ENCODE data around the gene HEXIM2. TPM values are rescaled to one million over a fixed set of nuclear protein-coding genes. Genes with fewer than 3 reads are reported as not detected.

The HEXIM2 gene
- total RNA-seq, 1 experiment from 2014 or later = 12.5 TPM

DNA sequence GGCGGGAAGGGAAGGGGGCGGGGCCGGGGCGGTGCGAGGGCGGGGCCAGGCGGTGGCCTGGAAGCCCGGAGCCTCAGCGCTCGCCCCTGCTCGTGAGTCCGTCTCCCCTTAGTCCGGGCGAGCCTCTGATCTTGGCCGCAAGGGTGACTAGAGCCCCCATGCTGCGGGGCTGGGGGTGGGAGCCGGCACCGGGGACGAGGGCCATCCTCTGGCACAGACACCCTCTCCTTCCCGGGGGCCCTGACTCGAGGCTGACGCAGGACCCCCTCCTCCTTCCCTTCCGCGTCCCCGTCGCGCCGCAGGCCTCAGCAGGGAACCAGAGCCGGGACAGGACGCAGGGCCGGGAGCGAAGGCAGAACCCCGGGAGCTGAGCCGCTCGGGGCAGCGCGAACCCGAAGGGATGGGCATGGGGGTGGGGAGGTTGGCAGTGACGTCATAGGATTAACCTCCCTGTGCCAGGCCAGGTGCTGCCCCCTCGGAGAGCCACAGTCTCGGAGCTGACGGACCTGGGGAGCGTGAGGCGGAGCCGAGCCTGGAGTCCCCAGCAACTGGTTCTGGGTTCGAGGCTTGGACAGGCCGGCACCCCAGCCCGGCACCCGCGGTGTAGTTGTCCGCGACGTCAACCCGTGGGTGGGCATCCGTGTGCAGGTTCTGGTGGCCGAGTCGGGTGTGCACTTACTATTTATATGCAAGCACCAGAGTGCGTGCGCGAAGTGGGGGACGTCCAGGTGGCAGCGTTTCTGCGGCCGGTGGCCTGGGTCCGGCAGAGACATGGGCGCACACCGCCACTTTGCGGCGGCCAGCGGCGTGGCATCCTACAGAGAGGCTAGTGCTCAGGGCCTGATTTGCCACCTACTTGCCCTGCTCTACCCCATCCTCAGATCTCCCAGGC is 28.9 kb upstream of the HEXIM2 start:
- Histone ChIP-seq H3K27me3 (ENCODE audit: insufficient read depth, low read length) (no peaks in the 10 kb centered on the region), H3K27ac (ENCODE audit: insufficient read length, low read depth, low read length) (no peak overlapping the region), H3K23me2 (ENCODE audit: insufficient read length, low read depth, low read length, poor library complexity, severe bottlenecking) (peaks cover 14% of the 10 kb centered on the region), H2BK120ac (ENCODE audit: low read depth, low read length, poor library complexity, severe bottlenecking) (no peak overlapping the region), H3T11ph (ENCODE audit: low read length) (no peak overlapping the region), H3K9me3 (ENCODE audit: control insufficient read depth, low read depth, low read length) (no peaks in the 10 kb centered on the region), H3K4me2 (ENCODE audit: insufficient read depth, insufficient read length, low read length) (peak overlapping the region; percentile 66), H4K91ac (ENCODE audit: insufficient read length, low read depth, low read length) (no peak overlapping the region), H4K20me1 (ENCODE audit: control insufficient read depth, insufficient read depth, insufficient read length) (no peaks in the 10 kb centered on the region), H2BK15ac (ENCODE audit: low read depth, low read length) (no peak overlapping the region), H3K9ac (ENCODE audit: extremely low read depth, insufficient read length, low read length) (no peak overlapping the region), H4K8ac (replicated peaks; ENCODE audit: insufficient read length, low read depth, low read length) (no peak overlapping the region), H3K79me1 (ENCODE audit: insufficient read depth, low read depth, low read length, poor library complexity, severe bottlenecking) (no peaks in the 10 kb centered on the region), H4K5ac (ENCODE audit: insufficient read length, low read depth, low read length) (no peak overlapping the region), H3K23ac (ENCODE audit: insufficient read length, low read depth, low read length) (no peak overlapping the region), H2BK12ac (ENCODE audit: insufficient read length, low read depth, low read length) (no peak overlapping the region), H2AFZ (ENCODE audit: low read length) (no peak overlapping the region), H3K4ac (ENCODE audit: low read depth, low read length) (no peak overlapping the region), H3K4me1 (ENCODE audit: insufficient read depth, low read length) (no peaks in the 10 kb centered on the region), H2BK5ac (ENCODE audit: insufficient read length, low read length) (no peak overlapping the region), H2BK20ac (ENCODE audit: low read depth, low read length, poor library complexity, severe bottlenecking) (no peak overlapping the region), H3K14ac (ENCODE audit: insufficient read depth, low read length) (peak overlapping the region; percentile 23; the same call in 1 of the 2 replicates), H3K56ac (ENCODE audit: insufficient read length, low read depth, low read length) (no peak overlapping the region), H2AK5ac (ENCODE audit: insufficient read length, low read length) (no peak overlapping the region), H3K79me2 (ENCODE audit: insufficient read depth, low read length) (no peaks in the 10 kb centered on the region), H3K18ac (ENCODE audit: insufficient read length, low read depth, low read length) (no peak overlapping the region)
- peak overlapping the region in 1 of 3 experiments; percentile 57; a peak in 1 of 7 replicates for H3K27ac Mint-ChIP-seq
- H3K36me3 Mint-ChIP-seq (ENCODE audit: insufficient read depth in 1 of 3, low read depth in 3 of 3) = no peaks in the 10 kb centered on the region
- no peaks in the 10 kb centered on the region; the same call in 1 of the 2 replicates for H3K27me3 Mint-ChIP-seq (ENCODE audit: low read depth)
- WGBS (ENCODE audit: extremely low coverage, insufficient read length, low lambda C conversion rate) = no CpG with 5 or more reads among the region's 71 CpGs
- H3K9me3 Mint-ChIP-seq = peaks cover 3 to 5% of the 10 kb centered on the region in 2 experiments; a peak in 4 of 5 replicates
- DNase-seq = peak; percentile 95
- peak overlapping the region; percentile 71 to 85 for H3K4me3 Mint-ChIP-seq
- H3K4me1 Mint-ChIP-seq = peaks cover 26 to 31% of the 10 kb centered on the region in 2 experiments
- TF ChIP-seq, protein P1, sequence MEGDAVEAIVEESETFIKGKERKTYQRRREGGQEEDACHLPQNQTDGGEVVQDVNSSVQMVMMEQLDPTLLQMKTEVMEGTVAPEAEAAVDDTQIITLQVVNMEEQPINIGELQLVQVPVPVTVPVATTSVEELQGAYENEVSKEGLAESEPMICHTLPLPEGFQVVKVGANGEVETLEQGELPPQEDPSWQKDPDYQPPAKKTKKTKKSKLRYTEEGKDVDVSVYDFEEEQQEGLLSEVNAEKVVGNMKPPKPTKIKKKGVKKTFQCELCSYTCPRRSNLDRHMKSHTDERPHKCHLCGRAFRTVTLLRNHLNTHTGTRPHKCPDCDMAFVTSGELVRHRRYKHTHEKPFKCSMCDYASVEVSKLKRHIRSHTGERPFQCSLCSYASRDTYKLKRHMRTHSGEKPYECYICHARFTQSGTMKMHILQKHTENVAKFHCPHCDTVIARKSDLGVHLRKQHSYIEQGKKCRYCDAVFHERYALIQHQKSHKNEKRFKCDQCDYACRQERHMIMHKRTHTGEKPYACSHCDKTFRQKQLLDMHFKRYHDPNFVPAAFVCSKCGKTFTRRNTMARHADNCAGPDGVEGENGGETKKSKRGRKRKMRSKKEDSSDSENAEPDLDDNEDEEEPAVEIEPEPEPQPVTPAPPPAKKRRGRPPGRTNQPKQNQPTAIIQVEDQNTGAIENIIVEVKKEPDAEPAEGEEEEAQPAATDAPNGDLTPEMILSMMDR (conservative IDR thresholded peaks at IDR 0.05) = peak; percentile 75
